OCI-LY3 (cell line): ENCODE measurements around the gene SPTA1.

Experiments
- EZH2phosphoT487 ChIP-seq: fragments of 200-600 bp; shearing (Covaris generic); IDR thresholded peaks from 2 replicates; pipeline ENCODE4 v1.6.1; 2018; ENCODE audit warnings: antibody characterized with exemption, mixed run types, low read depth
- TF ChIP-seq, protein P1 (sequence below): fragments of 200-600, 300-600 bp; sonication (generic); IDR thresholded peaks from 2 replicates; pipeline ENCODE4 v1.5.1; 2014; ENCODE audit warnings: antibody characterized with exemption, low read length, low read depth

DNA sequence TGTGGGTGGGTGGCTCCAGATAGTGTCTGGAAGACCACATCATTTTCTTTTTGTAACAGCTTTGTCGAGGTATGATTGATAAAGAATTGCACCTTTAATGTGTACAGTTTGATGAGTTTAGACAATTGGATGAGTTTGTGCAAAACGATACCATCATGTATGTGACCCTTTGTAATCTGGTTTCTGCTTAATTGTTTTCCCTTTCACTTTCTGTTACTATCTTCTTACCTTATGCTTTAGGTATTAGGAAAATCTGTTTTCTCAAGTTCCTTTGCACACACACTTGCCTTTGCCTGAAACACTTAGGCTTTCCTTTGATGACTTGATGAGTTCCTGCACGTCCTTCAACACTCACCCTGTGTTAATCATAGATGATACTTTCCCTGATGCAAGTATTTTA lies 74.6 kb downstream of the SPTA1 start:
- TF ChIP-seq, protein P1, sequence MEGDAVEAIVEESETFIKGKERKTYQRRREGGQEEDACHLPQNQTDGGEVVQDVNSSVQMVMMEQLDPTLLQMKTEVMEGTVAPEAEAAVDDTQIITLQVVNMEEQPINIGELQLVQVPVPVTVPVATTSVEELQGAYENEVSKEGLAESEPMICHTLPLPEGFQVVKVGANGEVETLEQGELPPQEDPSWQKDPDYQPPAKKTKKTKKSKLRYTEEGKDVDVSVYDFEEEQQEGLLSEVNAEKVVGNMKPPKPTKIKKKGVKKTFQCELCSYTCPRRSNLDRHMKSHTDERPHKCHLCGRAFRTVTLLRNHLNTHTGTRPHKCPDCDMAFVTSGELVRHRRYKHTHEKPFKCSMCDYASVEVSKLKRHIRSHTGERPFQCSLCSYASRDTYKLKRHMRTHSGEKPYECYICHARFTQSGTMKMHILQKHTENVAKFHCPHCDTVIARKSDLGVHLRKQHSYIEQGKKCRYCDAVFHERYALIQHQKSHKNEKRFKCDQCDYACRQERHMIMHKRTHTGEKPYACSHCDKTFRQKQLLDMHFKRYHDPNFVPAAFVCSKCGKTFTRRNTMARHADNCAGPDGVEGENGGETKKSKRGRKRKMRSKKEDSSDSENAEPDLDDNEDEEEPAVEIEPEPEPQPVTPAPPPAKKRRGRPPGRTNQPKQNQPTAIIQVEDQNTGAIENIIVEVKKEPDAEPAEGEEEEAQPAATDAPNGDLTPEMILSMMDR, result no peak
- TF ChIP-seq EZH2phosphoT487, result no peak
